GM18868 (cell line): ENCODE data around the gene GRM8.
A peak's percentile ranks its signal among the peaks of the same experiment; 100 is the strongest.

Source experiments
- ATAC-seq: cut with Tn5 transposase; IDR thresholded peaks from one replicate; pipeline ENCODE4 v1.9.1; 2021; ENCODE audit warnings: mild to moderate bottlenecking, moderate library complexity; ENCODE audit not compliant: unreplicated experiment

The GRM8 gene

DNA sequence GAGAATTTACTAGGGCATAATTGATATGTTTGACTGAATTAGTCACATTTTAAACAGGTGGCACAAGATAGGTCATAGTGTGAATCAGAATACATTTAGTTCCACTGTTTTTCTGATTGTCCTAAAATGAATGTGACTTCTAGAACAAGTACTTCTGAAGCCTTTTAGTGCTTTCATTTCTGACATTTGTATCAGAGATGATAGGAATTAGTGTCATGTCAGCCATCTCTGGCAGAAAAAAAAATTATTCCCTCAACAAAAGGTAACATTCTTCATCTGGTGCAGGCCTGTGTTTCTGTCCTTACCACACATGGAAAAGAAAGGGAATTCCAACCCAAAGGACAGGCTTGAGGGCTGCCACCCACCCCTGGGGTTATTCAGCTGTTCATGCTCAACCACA, 21.3 kb downstream of the GRM8 start:
- no peak for ATAC-seq

DNA sequence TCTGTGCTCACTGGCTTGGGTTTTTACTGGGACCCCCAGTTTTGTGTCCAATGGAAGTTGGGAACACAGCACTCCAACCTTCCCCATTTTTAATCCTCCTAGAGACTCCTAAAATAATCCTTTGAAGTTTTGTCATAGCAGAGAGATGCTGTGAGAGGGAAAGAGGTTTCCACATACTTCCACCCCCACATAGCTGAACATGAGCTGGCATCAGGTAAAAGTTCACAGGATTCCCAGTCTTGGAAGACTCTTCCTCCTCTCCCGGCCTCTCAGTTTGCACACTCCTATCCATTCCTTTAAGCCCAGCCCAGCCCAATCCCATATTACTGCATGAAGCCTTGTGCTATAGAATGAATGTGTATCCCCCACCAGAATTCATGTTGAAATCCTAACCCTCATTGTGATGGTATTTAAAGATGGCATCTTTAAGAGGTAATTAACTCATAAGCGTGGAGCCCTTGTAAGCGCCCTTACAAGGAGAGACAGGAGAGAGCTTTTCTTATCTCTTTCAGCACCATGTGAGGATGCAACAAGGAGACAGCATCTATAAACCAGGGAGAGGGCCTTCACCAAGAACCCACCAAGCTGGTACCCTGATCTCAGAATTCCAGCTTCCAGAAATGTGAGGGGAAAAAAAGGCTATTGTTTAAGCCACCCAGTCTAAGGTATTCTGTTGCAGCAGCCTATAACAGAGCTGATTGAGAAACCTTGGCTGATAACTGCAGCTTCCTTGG, 22.4 kb downstream of the GRM8 start:
- ATAC-seq, result no peak

DNA sequence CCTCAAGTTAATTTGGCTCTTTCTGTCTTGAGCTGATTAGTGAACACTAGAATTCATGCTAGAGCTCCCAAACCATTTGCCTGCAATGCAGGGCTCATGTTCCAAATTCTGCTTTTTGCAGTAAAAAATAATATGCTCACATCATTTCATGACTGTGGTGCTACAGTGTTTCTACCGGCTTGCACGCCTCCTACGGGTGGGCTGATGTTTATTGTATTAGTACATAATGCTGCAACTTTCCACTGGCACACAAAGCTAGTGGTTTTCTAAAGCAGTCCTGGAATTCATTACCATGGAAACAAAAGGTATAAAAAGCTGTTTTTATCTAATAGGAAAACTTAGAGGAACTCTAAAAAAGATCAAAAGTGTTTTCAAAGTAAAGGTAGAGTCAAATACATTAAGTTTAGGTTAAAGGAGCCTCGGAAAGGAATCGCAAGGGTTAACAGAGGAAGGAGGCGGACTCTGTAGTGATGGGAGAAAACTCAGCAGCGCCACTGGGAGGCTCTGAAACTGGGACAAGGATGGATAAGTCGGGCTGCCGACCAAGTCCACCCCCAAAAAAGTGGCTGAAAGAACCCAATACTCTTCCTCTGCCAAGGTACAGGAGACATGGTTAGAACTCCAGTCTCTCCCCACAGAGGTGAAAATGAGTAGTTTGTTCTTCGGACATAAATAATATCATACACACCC, 25.9 kb downstream of the GRM8 start:
- ATAC-seq, result no peak

DNA sequence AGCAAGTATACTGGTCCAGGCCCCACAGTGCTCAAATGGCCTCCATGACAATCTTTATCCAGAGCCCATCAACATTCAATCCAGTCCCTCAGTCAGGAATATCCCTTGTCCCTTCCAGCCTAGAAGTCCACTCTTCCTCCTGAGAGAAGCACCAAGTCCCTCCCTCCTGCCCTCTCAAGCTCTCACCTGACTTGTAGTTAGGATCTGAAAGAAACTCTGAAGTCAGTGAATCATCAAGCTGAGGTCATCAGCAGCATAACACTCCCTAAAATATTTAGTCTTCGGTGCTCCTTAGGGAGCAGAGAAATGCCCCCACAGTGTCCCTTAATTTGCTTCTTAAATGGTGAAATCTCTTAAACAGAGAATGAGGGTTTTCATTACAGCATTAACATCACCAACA, 31.0 kb downstream of the GRM8 start:
- no peak for ATAC-seq

DNA sequence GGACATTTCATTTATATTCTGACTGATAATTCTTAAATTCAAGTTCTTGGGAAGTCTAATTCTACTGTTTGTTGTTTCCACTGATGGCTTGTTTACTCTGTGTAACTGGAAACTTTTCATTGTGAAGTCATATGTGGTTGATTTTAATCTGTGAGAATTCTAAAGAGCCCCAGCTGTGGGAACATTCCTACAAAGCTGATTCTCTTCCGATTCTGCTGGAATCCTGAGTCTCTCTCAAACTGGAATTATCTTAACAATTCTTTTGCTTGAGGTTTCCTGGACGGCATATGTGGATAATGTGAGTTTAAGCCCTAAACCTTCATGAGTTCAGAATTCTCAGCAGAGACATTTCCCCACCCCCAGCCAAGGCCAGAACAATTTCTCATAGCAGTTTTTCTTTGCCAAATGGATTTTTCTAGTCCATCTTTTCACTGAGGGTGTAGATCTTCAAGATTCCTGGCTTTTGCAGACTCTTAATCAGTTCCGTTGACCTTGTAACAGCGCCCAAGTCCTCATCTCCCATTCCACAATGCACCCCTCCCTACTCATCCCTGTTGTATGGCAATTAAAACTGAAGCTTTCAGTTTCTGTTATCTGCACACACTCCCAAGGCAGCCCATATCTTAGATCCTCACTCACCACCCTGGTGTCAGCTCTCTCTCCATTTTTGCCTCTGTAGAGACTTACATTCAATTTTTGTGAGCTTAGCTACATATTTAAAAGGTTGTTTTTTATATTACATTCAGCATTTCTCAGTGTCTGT, 37.6 kb downstream of the GRM8 start:
- ATAC-seq, result no peak

DNA sequence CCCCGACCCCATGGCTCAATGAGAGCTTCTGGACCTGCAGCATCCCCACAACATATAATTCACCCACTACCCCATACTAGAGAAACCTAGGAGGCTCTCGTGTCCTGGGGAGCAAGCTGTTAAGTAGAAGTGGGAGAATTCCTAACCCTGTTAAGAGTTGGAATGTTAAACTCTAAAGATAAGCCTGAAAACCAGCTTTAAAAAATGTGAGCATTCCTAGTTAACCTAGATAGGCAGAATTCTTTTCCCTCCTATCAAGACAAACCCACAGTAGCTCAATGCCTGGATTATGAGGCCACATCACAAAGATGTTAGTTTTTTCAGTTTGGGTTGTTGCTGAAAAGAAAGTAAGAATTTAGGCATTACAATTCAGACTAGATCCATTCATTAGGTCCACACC, 42.9 kb downstream of the GRM8 start:
- ATAC-seq, result no peak

DNA sequence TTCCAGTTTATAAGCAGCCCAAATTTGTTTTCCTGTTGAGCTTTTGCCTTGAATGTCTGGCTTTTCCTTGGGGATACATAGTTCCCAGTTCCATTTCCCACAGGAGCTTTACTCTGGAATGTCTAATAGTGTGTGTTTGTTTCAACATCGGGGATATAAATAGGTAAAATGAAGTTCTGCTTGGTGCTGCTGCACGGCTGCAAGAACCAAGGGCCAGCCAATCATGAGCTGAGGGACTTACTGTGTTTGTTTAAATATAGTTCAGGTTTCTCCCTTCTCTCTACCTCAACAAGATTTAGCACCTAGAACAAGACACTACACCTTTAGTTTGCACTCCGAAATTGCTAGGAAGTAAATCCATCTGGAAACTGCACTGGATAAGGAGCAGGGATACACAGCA, 43.9 kb downstream of the GRM8 start:
- no peak for ATAC-seq

DNA sequence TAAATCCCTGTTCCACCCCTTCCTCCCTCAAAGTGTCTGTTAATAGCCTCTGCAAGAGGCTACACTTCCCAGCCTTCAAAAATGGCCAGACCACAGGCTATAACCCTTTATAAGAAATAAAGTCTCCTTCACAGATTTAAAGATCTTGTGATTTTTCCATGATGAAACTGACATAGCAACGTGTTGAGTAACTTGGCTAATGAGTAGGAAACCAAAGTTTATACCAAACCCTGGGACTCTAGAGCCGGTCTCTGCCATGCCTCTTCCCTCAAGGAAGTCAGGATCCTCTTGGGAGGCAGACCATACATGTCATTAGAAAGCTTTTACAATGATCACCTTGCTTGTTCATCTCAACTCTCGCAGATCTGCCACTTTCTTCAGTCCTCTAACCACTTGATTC, 44.4 kb downstream of the GRM8 start:
- ATAC-seq, result no peak

DNA sequence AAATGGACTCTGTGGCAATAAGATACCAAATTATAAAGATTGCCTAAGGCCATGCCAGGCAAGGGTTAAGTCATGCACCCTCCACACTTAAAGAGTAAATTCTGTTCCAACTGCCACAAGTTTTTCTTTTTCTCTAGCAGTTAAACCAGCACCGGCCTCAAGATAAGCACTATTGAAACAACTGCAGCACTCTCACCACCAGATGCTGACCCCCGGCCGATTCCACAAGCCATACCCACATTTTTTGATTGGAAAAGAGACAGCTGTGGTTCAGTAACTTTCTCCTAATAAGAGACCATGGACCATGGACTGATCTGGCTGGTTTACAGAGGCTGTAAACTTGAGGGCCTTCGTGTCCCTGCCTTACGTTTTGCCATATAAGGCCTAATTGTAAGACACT, 44.9 kb downstream of the GRM8 start:
- ATAC-seq, result no peak

DNA sequence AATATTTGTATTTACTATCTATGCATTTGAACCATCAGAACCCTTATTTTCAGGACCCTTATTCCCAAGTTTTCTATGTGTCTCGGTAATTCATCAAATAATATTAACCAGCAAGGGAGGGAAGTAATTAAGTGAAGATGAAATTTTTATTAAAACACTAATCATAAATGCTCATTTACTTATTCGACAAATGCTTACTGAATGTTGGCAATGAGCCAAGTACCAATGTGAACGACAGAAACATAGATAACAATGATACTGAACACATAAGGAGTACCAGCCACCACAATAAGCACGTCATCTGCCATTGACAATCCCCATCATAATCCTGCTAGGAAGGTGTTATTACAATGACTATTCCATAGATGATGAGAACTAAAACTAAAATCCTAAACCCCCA, 45.5 kb downstream of the GRM8 start:
- no peak for ATAC-seq

DNA sequence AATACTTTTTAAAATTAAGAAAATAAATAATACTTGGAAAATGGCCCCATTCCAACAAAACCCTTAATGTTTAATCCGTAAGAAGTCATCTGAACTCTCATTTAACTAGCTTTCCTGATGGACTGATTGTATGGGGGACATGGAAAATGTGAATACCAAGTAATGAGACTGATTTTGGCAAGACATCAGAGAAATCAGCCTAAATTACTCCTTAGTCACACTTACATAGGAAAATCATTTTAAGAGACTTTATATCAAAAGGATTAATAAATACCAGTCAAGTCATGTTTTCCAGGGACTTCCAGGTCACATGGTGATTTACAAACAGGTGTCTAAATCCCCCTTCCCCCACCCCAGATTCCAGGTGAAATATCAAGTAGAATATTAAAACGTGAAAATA, 58.2 kb downstream of the GRM8 start:
- ATAC-seq, result no peak

DNA sequence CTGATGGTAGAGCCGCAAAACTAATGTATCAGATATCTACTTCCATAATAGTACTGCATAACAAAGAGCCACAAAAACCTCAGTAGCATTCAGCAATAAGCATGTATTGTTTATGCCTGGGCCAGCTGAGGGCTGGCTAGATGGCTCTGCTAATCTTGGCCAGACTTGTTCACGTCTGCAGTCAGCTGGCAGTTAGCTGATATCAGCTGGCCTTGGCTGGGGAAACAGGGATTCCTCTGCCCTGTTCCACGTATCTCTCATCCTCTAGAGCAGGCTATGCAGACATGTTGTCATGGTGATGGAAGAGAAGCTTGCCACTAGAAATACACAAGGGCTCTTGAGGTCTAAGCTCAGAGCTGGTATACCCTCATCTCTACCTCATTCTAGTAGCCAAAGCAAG, 62.9 kb downstream of the GRM8 start:
- no peak for ATAC-seq

DNA sequence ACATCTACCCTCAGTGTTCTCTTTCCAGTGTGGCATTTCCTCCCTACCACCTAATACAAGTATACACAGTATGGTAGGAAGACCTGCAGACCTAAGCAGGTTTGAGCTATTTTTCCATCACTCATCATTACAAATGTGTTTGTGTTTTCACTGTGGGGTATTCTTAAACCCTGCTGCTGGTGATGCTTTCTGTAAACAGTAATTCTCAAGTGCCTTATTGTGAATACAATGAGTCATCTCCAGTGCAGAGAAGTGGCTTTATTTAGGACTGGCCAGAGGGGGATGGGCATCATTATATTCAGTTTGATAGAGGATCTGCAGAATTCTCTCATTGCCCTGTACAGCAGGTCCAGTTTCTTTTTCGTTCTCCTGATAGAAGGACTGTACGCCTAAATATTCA, 63.7 kb downstream of the GRM8 start:
- ATAC-seq, result no peak

DNA sequence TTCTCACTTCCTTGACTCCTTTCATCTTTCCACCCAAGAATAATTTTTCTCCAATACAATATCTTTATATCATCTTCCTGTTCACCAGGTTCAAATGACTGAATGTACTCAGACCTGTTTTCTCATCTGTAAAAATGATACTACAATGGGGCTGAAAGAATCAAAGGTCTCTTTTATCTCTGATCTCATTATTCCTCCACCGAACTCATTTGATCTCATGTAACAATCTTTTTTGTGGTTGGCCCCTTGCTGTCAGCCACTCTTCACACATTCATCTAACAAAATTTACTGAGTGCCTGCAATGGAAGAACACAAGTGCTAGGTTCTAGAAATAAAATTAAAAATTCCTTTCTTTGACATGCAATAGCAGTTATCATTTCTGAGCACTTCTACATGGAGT, 65.0 kb downstream of the GRM8 start:
- ATAC-seq, result no peak

DNA sequence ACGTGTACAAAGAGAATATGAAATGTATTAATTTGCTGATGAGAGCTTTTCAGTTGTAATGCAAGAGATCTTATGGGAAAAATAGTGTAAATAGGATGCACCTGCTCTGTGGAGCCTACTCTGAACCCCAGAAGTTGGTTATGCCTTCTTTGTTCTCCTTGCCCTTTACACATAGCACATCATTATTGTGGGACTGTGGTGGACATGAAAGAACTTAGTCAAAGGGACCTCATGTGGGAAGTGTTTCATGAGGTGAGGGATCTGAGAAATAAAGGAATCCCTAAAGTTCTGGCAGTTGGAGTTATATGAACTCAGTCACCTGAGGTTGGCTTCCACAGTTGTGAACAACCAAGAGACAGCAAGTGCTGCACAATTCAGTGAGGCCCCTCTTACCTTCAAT, 66.1 kb downstream of the GRM8 start:
- ATAC-seq, result no peak

DNA sequence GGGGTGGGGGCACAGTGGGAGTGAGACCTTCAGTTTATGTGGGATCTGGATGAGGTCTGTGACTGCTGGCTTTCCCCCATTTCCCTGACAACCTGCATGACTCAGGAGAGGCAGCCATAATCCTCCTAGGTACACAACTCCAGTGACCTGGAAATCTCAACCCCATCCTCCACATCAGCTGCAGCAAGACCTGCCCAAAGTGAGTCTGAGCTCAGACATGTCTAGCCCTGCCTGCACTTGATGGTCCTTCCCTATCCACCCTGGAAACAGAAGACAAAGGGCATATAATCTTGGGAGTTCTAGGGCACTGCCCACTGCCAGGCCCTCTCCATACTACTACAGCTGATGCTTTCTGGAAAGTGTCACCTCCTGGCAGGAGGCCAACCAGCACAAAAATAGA, 75.6 kb downstream of the GRM8 start:
- no peak for ATAC-seq

DNA sequence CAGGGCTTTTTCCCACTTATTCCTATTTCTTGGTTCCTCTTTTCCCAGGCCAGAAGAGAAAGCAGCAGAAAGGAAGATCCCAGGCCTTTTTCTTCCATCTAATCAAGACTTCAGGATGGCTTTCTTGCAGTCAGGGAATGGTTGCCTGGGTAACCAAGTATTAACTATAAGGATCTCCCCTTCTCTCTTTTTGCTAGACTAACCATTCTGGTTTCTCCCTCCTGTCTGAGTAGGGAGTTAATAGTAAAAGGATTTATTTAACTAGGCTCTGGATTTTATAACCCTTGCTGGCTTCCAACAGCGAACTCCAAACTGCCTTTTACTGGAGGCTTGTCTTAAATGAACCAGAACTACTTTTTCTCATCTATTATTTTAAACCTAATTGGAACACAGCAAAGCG, 90.4 kb downstream of the GRM8 start:
- ATAC-seq, result no peak

DNA sequence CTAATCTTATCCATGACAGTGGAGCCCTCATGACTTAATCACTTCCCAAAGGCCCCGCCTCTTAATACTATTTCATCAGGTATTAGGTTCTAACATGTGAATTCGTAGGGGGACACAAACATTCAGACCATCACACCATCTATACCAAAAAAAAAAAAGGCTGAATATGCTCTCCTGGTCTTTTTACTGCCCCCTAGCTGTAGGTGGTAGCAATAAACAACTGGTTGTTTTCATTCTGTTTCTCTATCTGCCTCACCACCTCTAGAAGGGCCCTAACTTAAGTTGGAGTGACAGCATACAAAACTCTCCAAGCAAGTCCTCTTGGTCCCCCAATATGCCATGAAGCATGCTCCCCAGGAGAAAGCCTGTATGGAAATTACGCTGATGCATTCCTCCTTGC, 94.1 kb downstream of the GRM8 start:
- peak; percentile 77 for ATAC-seq

DNA sequence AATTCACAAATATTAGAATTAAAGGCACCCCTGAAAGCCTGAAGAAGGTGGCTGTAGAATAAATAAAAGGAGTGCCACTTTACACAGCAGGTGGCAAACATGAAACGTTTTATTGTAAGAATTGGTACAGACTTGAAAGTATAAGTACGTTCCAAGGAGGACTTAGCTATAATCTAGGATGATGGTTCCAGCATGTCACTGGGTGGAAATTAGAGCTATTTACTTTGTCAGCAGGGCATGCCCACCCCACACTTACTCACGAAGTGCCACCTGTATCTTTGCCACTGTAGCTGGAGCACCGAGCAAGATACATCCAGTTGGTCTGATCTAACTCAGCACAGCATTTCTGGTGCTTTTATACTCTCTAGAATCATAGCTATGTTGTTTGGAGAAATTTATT, 97.8 kb downstream of the GRM8 start:
- no peak for ATAC-seq

DNA sequence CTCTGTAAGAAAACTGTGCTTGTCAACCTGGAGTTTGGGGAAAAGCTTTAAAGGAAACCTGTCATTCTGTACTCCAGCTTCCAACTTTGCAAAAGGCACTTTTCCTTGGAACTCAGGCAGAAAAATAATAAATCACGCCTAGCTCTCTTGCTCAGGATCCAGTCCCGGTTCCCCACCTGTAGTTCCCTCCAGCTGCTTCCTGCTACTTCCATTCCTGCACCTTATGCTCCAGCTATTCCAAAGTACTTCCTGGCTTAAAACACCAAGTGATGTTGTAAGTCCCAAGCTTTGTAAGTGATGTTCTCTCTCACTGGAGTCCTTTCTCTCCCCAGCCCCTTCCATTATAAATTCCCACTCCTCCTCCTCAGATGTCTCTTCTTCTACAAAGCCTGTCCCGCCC, 98.6 kb downstream of the GRM8 start:
- ATAC-seq, result no peak

DNA sequence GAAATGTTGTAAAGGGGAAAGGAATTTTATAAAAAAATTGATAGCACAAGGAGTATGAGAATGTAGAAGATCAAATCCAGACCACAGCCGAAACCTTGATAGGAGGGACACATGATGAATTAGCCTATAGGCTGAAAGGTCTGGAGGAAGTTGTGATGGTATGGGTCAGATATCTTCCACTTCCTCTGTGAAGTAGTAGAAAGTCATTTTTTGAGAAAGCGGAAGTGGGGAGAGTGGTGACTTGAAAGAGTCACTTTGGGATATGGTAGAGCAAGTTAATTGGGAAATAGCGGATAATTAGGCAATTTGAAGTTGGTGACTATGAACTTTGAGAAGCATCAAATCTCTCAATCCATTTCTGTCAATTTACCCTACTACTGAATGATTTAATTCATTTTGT, 99.4 kb downstream of the GRM8 start:
- no peak for ATAC-seq

DNA sequence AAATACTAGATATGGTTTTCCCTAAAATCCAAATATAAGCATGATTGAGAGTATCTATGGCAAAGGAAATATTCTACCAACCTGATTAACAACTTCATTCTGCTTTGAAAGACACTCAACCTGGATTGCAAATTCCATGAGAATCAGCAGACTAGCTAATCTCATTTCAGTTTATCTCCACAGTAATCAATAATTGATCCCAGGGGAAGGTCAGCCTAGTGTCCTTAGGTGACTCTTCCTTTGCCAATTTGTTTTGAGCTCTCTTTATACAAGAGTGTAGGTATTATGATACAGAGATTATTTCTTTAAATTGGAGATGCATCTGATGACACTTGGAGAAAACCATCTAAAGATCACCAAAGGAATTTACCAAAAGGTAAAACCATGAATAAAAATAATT, 100.3 kb downstream of the GRM8 start:
- no peak for ATAC-seq
